Renal cortical epithelial cell (primary cell): ENCODE measurements around the gene ALOX5. TPM values are rescaled to one million over a fixed set of nuclear protein-coding genes. Genes with fewer than 3 reads are reported as not detected.
"Not testable (repeated sequence)": the region's sequence is repeated elsewhere in the genome, so short reads cannot be mapped to it uniquely, and the experiment has no call there.

Experiments used
- DNase-seq: peaks from one replicate; pipeline ENCODE4 v3.0.0-alpha.2; 2011; ENCODE audit warnings: low read depth
- total RNA-seq: library from RNA; depleted of rRNA; stranded (reverse); fragments of >200 nt; gene quantifications from 2 replicates; pipeline ENCODE4 v1.2.3, GENCODE V29; 2014

The ALOX5 gene
- total RNA-seq: 23.8 and 32.4 TPM in 2 replicates

GRCh38 chr10:45373576-45374349, at the start of gene ALOX5:
TSS of gene ALOX5 (plus strand) at chr10:45374216. CDS start at chr10:45374280, 64 bp downstream.
- DNase-seq: no peak

- no peak for DNase-seq
Measured at GRCh38 chr10:45325116-45325515, 48.9 kb upstream of the ALOX5 start.

GRCh38 chr10:45326864-45327263, 47.2 kb upstream of the ALOX5 start:
- not testable (repeated sequence) for DNase-seq

GRCh38 chr10:45331824-45332223, 42.2 kb upstream of the ALOX5 start:
- not testable (repeated sequence) for DNase-seq

GRCh38 chr10:45339894-45340293, 34.1 kb upstream of the ALOX5 start:
- no peak for DNase-seq

- DNase-seq: not testable (repeated sequence)
Measured at GRCh38 chr10:45340420-45340819, 33.6 kb upstream of the ALOX5 start.

- DNase-seq: not testable (repeated sequence)
Measured at GRCh38 chr10:45346652-45347335, 27.2 kb upstream of the ALOX5 start.

GRCh38 chr10:45347464-45347863, 26.6 kb upstream of the ALOX5 start:
- not testable (repeated sequence) for DNase-seq

- not testable (repeated sequence) for DNase-seq
Measured at GRCh38 chr10:45348196-45348765, 25.7 kb upstream of the ALOX5 start.

GRCh38 chr10:45353186-45353585, 20.8 kb upstream of the ALOX5 start:
- no peak for DNase-seq

GRCh38 chr10:45354261-45354660, 19.8 kb upstream of the ALOX5 start:
- no peak for DNase-seq

GRCh38 chr10:45355494-45355893, 18.5 kb upstream of the ALOX5 start:
- no peak for DNase-seq

- not testable (repeated sequence) for DNase-seq
Measured at GRCh38 chr10:45358961-45359360, 15.1 kb upstream of the ALOX5 start.

GRCh38 chr10:45361983-45362799, 11.8 kb upstream of the ALOX5 start:
- DNase-seq: not testable (repeated sequence)

- not testable (repeated sequence) for DNase-seq
Measured at GRCh38 chr10:45367643-45368042, 6.4 kb upstream of the ALOX5 start.

GRCh38 chr10:45368181-45368580, 5.8 kb upstream of the ALOX5 start:
- DNase-seq: no peak

GRCh38 chr10:45370202-45370955, 3.6 kb upstream of the ALOX5 start:
- no peak for DNase-seq

GRCh38 chr10:45371560-45371959, 2.5 kb upstream of the ALOX5 start:
- no peak for DNase-seq

- DNase-seq: no peak
Measured at GRCh38 chr10:45372251-45372951, 1.6 kb upstream of the ALOX5 start.

GRCh38 chr10:45373003-45373575, 927 bp upstream of the ALOX5 start:
- no peak for DNase-seq
